ENCODE results near the gene LRCH3.
"Not testable (repeated sequence)": the region's sequence is repeated elsewhere in the genome, so short reads cannot be mapped to it uniquely, and the experiment has no call there.

Gene LRCH3

GRCh38 chr3:197908957-197909701 is 118.1 kb downstream of the LRCH3 start:
- peaks cover 0 to 3% of the 10 kb centered on the region in 2 experiments for H3K4me1 ChIP-seq (ENCODE audit: control insufficient read depth in 1 of 2, insufficient read depth in 1 of 2, low read depth in 1 of 2, low read length in 1 of 2)
- H3K27ac ChIP-seq = no peak overlapping the region
- H3K27me3 ChIP-seq = no peaks in the 10 kb centered on the region
- no peak for TF ChIP-seq CTCF (IDR thresholded peaks at IDR 0.05)
- no peaks in the 10 kb centered on the region for H3K36me3 ChIP-seq
- no peak overlapping the region for H3K4me3 ChIP-seq (ENCODE audit: low read depth in 1 of 2, low read length in 1 of 2)
- no peaks in the 10 kb centered on the region for H3K9me3 ChIP-seq

GRCh38 chr3:197912741-197913476 is 121.9 kb downstream of the LRCH3 start:
- Histone ChIP-seq H3K9me3 (no peaks in the 10 kb centered on the region), H3K36me3 (no peaks in the 10 kb centered on the region), H3K4me3 (ENCODE audit: low read depth in 1 of 2, low read length in 1 of 2) (no peak overlapping the region), H3K27me3 (no peaks in the 10 kb centered on the region), H3K4me1 (ENCODE audit: control insufficient read depth in 1 of 2, insufficient read depth in 1 of 2, low read depth in 1 of 2, low read length in 1 of 2) (no peaks in the 10 kb centered on the region), H3K27ac (no peak overlapping the region)
- no peak for TF ChIP-seq CTCF (IDR thresholded peaks at IDR 0.05)

- Histone ChIP-seq H3K9me3 (no peaks in the 10 kb centered on the region), H3K36me3 (peaks cover 2% of the 10 kb centered on the region), H3K4me1 (ENCODE audit: control insufficient read depth in 1 of 2, insufficient read depth in 1 of 2, low read depth in 1 of 2, low read length in 1 of 2) (no peaks in the 10 kb centered on the region), H3K27ac (no peak overlapping the region), H3K4me3 (ENCODE audit: low read depth in 1 of 2, low read length in 1 of 2) (no peak overlapping the region), H3K27me3 (no peaks in the 10 kb centered on the region)
- no peak for TF ChIP-seq CTCF (IDR thresholded peaks at IDR 0.05)
Observed at GRCh38 chr3:197913641-197914380, 122.8 kb downstream of the LRCH3 start.

- H3K4me3 ChIP-seq (ENCODE audit: low read depth in 1 of 2, low read length in 1 of 2); H3K9me3 ChIP-seq; H3K4me1 ChIP-seq (ENCODE audit: control insufficient read depth in 1 of 2, insufficient read depth in 1 of 2, low read depth in 1 of 2, low read length in 1 of 2); H3K27me3 ChIP-seq; H3K27ac ChIP-seq: not testable (repeated sequence)
- H3K36me3 ChIP-seq = peaks cover 18% of the 10 kb centered on the region
Observed at GRCh38 chr3:197921429-197922275, 130.6 kb downstream of the LRCH3 start.

- Histone ChIP-seq H3K27ac (no peak overlapping the region), H3K4me3 (ENCODE audit: low read depth in 1 of 2, low read length in 1 of 2) (no peak overlapping the region), H3K36me3 (peaks cover 10% of the 10 kb centered on the region), H3K27me3 (no peaks in the 10 kb centered on the region), H3K4me1 (ENCODE audit: control insufficient read depth in 1 of 2, insufficient read depth in 1 of 2, low read depth in 1 of 2, low read length in 1 of 2) (no peaks in the 10 kb centered on the region), H3K9me3 (no peaks in the 10 kb centered on the region)
- no peak for TF ChIP-seq CTCF (IDR thresholded peaks at IDR 0.05)
Observed at GRCh38 chr3:197926418-197926817, 135.4 kb downstream of the LRCH3 start.

- H3K4me3 ChIP-seq (ENCODE audit: low read depth in 1 of 2, low read length in 1 of 2); H3K4me1 ChIP-seq (ENCODE audit: control insufficient read depth in 1 of 2, insufficient read depth in 1 of 2, low read depth in 1 of 2, low read length in 1 of 2); H3K27ac ChIP-seq; H3K9me3 ChIP-seq; H3K27me3 ChIP-seq: not testable (repeated sequence)
- H3K36me3 ChIP-seq = peaks cover 16% of the 10 kb centered on the region
Observed at GRCh38 chr3:197927578-197927977, 136.5 kb downstream of the LRCH3 start.

Data from neutrophil (primary cell).